HepG2 (cell line): ENCODE measurements around the gene MEIOB. TPM values are rescaled to one million over a fixed set of nuclear protein-coding genes. Genes with fewer than 3 reads are reported as not detected.

ENCODE experiments used
- ARNTL ChIP-seq: sonication (generic); formaldehyde crosslinking; IDR thresholded peaks from 2 replicates; pipeline ENCODE4 v1.4.0; 2020; ENCODE audit warnings: mild to moderate bottlenecking, missing genetic modification reagents
- ERF ChIP-seq: IDR thresholded peaks from 2 replicates; pipeline ENCODE4 v1.6.1; 2018; ENCODE audit warnings: missing biosample characterization, missing genetic modification reagents
- ISL2 ChIP-seq: sonication (generic); formaldehyde crosslinking; IDR thresholded peaks from 2 replicates; pipeline ENCODE4 v1.5.0; 2020; ENCODE audit warnings: missing genetic modification reagents
- KLF15 ChIP-seq: sonication (generic); formaldehyde crosslinking; IDR thresholded peaks from 2 replicates; pipeline ENCODE4 v1.8.1; 2023; ENCODE audit warnings: borderline replicate concordance, mild to moderate bottlenecking, inconsistent platforms, missing genetic modification reagents, mixed read lengths
- MED1 ChIP-seq: sonication (generic); formaldehyde crosslinking; IDR thresholded peaks from 2 replicates; pipeline ENCODE4 v1.4.0; 2020; ENCODE audit warnings: missing genetic modification reagents
- MIER2 ChIP-seq: IDR thresholded peaks from 2 replicates; pipeline ENCODE4 v1.6.1; 2016; ENCODE audit warnings: missing biosample characterization, missing genetic modification reagents
- MIXL1 ChIP-seq: IDR thresholded peaks from 2 replicates; pipeline ENCODE4 v1.6.1; 2016
- NR2F6 ChIP-seq, 2 experiments: IDR thresholded peaks; 2 replicates each; pipeline ENCODE4 v1.6.1; 2016; ENCODE audit warnings: antibody characterized with exemption in 1 of 2, mild to moderate bottlenecking in 1 of 2
- ONECUT2 ChIP-seq: sonication (generic); formaldehyde crosslinking; IDR thresholded peaks from 2 replicates; pipeline ENCODE4 v1.4.0; 2020; ENCODE audit warnings: missing genetic modification reagents
- RBAK ChIP-seq: sonication (generic); formaldehyde crosslinking; IDR thresholded peaks from 2 replicates; pipeline ENCODE4 v1.5.1; 2020; ENCODE audit warnings: mild to moderate bottlenecking, missing genetic modification reagents
- SALL1 ChIP-seq: sonication (generic); formaldehyde crosslinking; IDR thresholded peaks from 2 replicates; pipeline ENCODE4 v1.8.0; 2022; ENCODE audit warnings: mild to moderate bottlenecking, missing genetic modification reagents
- SNAPC2 ChIP-seq: sonication (generic); formaldehyde crosslinking; IDR thresholded peaks from 2 replicates; pipeline ENCODE4 v1.8.1; 2022; ENCODE audit warnings: mild to moderate bottlenecking, missing genetic modification reagents
- SOX13 ChIP-seq, 3 experiments: fragments of 450-650 bp in 1 of 3; sonication (generic) in 1 of 3; formaldehyde crosslinking in 1 of 3; IDR thresholded peaks in 2 of 3; conservative IDR thresholded peaks in 1 of 3; 2 replicates each; pipeline versions ENCODE4 v1.5.0 to v1.6.1; 2016 to 2020; ENCODE audit warnings: antibody characterized with exemption in 1 of 3, mild to moderate bottlenecking in 1 of 3, missing compliant biosample characterization in 1 of 3, missing genetic modification reagents in 1 of 3, moderate library complexity in 1 of 3
- TBX3 ChIP-seq: fragments of 450-650 bp; IDR thresholded peaks from 2 replicates; pipeline ENCODE4 v1.6.1; 2017; ENCODE audit warnings: antibody characterized with exemption, mild to moderate bottlenecking, inconsistent platforms, borderline replicate concordance
- THAP11 ChIP-seq: IDR thresholded peaks from 2 replicates; pipeline ENCODE4 v1.6.1; 2016; ENCODE audit warnings: missing biosample characterization, missing genetic modification reagents
- ZFP37 ChIP-seq: sonication (generic); formaldehyde crosslinking; IDR thresholded peaks from 2 replicates; pipeline ENCODE4 v1.4.0; 2020; ENCODE audit warnings: missing genetic modification reagents, borderline replicate concordance
- ZMYM4 ChIP-seq: sonication (generic); formaldehyde crosslinking; IDR thresholded peaks from 2 replicates; pipeline ENCODE4 v1.8.1; 2023; ENCODE audit warnings: mild to moderate bottlenecking, missing genetic modification reagents
- ZNF878 ChIP-seq: sonication (generic); formaldehyde crosslinking; IDR thresholded peaks from 2 replicates; pipeline ENCODE4 v1.8.1; 2023; ENCODE audit warnings: mild to moderate bottlenecking, missing genetic modification reagents, moderate library complexity
- ZSCAN21 ChIP-seq: sonication (generic); formaldehyde crosslinking; IDR thresholded peaks from 2 replicates; pipeline ENCODE4 v1.8.0; 2022; ENCODE audit warnings: mild to moderate bottlenecking, missing genetic modification reagents, moderate library complexity, borderline replicate concordance
- polyA plus RNA-seq, 8 experiments: library from polyadenylated mRNA; depleted of rRNA in 3 of 8; stranded (reverse) in 7 of 8; unstranded in 1 of 8; fragments of >200 nt; fragmentation: Illumina TruSeq in 4 of 8; extraction: Trizol in 4 of 8; gene quantifications; 2 replicates each; pipeline versions ENCODE4 v1.2.1 to v1.2.3, GENCODE V29; 2011 to 2016; ENCODE audit warnings: low read depth in 4 of 8, missing spikeins in 1 of 8, mixed read lengths in 1 of 8; ENCODE audit not compliant: insufficient read depth in 1 of 8
- total RNA-seq, 5 experiments: library from RNA; depleted of rRNA; stranded (reverse); fragments of >200 nt; fragmentation: Illumina TruSeq; extraction: Trizol; gene quantifications; 2 replicates each; pipeline ENCODE4 v1.2.3, GENCODE V29; 2016; ENCODE audit warnings: low read depth in 1 of 5
- TF ChIP-seq, protein P1 (sequence below): sonication (generic); formaldehyde crosslinking; IDR thresholded peaks from 2 replicates; pipeline ENCODE4 v1.5.1; 2020; ENCODE audit warnings: mild to moderate bottlenecking, moderate library complexity, missing genetic modification reagents
- TF ChIP-seq, protein P2 (sequence below): sonication (generic); formaldehyde crosslinking; IDR thresholded peaks from 2 replicates; pipeline ENCODE4 v1.4.0; 2020; ENCODE audit warnings: mild to moderate bottlenecking, missing genetic modification reagents, borderline replicate concordance

MEIOB gene
- total and polyA plus RNA-seq, 2 of the 13 experiments (the other 11 are each of a cell fraction or from before 2014, with no cell fraction given) = 0.17 TPM; not detected in 1

DNA sequence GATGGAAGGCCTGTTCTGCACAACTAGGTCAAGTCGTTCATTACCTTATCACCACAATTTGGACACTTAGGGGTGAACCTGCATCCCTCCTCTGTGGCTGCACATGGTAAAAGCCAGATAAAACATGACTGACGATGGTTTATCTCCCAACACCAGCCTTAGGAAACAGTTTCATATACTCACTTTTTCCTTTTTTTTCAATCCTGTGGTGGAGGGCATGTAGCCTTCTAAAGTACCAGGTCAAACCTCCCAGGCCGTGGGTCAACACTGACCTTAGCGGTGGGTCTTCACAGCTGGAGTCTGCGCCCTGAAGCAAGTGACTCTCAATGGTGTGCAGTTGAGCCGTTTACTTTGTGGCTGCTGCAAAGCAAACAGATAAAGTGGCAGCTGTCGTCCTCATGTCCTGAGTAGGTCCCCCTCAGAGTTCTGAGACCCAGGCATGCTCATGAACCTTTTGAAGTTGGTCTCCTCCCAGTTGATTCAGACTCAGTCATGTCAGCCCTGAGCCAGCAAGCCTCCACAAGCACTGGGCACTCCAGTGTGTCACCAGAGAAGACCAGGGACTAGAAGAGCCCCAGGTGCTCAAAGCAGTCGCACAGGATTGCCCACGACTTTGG is 39.0 kb downstream of the MEIOB start (continued):
- TF ChIP-seq, protein P1, sequence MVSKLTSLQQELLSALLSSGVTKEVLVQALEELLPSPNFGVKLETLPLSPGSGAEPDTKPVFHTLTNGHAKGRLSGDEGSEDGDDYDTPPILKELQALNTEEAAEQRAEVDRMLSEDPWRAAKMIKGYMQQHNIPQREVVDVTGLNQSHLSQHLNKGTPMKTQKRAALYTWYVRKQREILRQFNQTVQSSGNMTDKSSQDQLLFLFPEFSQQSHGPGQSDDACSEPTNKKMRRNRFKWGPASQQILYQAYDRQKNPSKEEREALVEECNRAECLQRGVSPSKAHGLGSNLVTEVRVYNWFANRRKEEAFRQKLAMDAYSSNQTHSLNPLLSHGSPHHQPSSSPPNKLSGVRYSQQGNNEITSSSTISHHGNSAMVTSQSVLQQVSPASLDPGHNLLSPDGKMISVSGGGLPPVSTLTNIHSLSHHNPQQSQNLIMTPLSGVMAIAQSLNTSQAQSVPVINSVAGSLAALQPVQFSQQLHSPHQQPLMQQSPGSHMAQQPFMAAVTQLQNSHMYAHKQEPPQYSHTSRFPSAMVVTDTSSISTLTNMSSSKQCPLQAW (CRISPR knock-in tag) = peak; percentile 88
- TF ChIP-seq SOX13 (IDR thresholded peaks at IDR 0.05) = no peak
- peak in 1 of 2 experiments; percentile 68; a peak in 2 of 4 replicates for TF ChIP-seq SOX13 (CRISPR knock-in tag; conservative IDR thresholded peaks at IDR 0.05 in 1 of 2, IDR thresholded peaks at IDR 0.05 in 1 of 2)
- no peak for TF ChIP-seq TBX3
- TF ChIP-seq, protein P2, sequence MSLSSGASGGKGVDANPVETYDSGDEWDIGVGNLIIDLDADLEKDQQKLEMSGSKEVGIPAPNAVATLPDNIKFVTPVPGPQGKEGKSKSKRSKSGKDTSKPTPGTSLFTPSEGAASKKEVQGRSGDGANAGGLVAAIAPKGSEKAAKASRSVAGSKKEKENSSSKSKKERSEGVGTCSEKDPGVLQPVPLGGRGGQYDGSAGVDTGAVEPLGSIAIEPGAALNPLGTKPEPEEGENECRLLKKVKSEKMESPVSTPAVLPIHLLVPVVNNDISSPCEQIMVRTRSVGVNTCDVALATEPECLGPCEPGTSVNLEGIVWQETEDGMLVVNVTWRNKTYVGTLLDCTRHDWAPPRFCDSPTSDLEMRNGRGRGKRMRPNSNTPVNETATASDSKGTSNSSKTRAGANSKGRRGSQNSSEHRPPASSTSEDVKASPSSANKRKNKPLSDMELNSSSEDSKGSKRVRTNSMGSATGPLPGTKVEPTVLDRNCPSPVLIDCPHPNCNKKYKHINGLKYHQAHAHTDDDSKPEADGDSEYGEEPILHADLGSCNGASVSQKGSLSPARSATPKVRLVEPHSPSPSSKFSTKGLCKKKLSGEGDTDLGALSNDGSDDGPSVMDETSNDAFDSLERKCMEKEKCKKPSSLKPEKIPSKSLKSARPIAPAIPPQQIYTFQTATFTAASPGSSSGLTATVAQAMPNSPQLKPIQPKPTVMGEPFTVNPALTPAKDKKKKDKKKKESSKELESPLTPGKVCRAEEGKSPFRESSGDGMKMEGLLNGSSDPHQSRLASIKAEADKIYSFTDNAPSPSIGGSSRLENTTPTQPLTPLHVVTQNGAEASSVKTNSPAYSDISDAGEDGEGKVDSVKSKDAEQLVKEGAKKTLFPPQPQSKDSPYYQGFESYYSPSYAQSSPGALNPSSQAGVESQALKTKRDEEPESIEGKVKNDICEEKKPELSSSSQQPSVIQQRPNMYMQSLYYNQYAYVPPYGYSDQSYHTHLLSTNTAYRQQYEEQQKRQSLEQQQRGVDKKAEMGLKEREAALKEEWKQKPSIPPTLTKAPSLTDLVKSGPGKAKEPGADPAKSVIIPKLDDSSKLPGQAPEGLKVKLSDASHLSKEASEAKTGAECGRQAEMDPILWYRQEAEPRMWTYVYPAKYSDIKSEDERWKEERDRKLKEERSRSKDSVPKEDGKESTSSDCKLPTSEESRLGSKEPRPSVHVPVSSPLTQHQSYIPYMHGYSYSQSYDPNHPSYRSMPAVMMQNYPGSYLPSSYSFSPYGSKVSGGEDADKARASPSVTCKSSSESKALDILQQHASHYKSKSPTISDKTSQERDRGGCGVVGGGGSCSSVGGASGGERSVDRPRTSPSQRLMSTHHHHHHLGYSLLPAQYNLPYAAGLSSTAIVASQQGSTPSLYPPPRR (CRISPR knock-in tag) = peak; percentile 89
- peak; percentile 68 for TF ChIP-seq NR2F6 (IDR thresholded peaks at IDR 0.05)
- peak; percentile 80 for TF ChIP-seq NR2F6 (CRISPR knock-in tag; IDR thresholded peaks at IDR 0.05)
- peak; percentile 87 for TF ChIP-seq ISL2 (CRISPR knock-in tag)
- 0 out of 2 replicates have a peak, but pooled peaks have one; percentile 62 for TF ChIP-seq ZNF878 (CRISPR knock-in tag)
- 0 out of 2 replicates have a peak, but pooled peaks have one; percentile 78 for TF ChIP-seq ZFP37 (CRISPR knock-in tag)
- TF ChIP-seq KLF15 = no peak
- TF ChIP-seq MIER2 (CRISPR knock-in tag) = peak; percentile 14; the same call in 1 of the 2 replicates
- peak; percentile 87 for TF ChIP-seq MED1 (CRISPR knock-in tag)
- TF ChIP-seq SALL1 (CRISPR knock-in tag) = peak; percentile 92
- peak; percentile 80 for TF ChIP-seq ARNTL (CRISPR knock-in tag)
- peak; percentile 62; the same call in 1 of the 2 replicates for TF ChIP-seq MIXL1 (CRISPR knock-in tag)
- 0 out of 2 replicates have a peak, but pooled peaks have one; percentile 53 for TF ChIP-seq ONECUT2 (CRISPR knock-in tag)
- 0 out of 2 replicates have a peak, but pooled peaks have one; percentile 50 for TF ChIP-seq RBAK (CRISPR knock-in tag)
- TF ChIP-seq ZSCAN21 (CRISPR knock-in tag) = peak; percentile 61; the same call in 1 of the 2 replicates
- TF ChIP-seq THAP11 (CRISPR knock-in tag) = peak; percentile 70
- peak; percentile 57 for TF ChIP-seq ZMYM4
- TF ChIP-seq SNAPC2 (CRISPR knock-in tag) = 0 out of 2 replicates have a peak, but pooled peaks have one; percentile 24
- no peak; the same call in none of the 2 replicates for TF ChIP-seq ERF (CRISPR knock-in tag)
